ENCODE measurements around the gene CDH4.

The CDH4 gene

GRCh38 chr20:61486198-61486597, 234.1 kb downstream of the CDH4 start (continued):
- TF ChIP-seq ZNF529 (tag by site-specific recombination; IDR thresholded peaks at IDR 0.05; ENCODE audit: insufficient replicate concordance) (no peak), ZNF184 (tag by site-specific recombination; IDR thresholded peaks at IDR 0.05) (no peak), OSR2 (tag by site-specific recombination; IDR thresholded peaks at IDR 0.05) (no peak), ZNF530 (tag by site-specific recombination; IDR thresholded peaks at IDR 0.05; ENCODE audit: low read depth) (no peak), ZNF391 (tag by site-specific recombination; IDR thresholded peaks at IDR 0.05; ENCODE audit: borderline replicate concordance, low read depth) (no peak)

- no peaks in the 10 kb centered on the region for H3K9me3 ChIP-seq (ENCODE audit: control insufficient read depth, insufficient read depth, low read depth, low read length)
- H3K4me1 ChIP-seq (ENCODE audit: control insufficient read depth, insufficient read depth, low read length), result no peaks in the 10 kb centered on the region
- H3K27ac ChIP-seq (ENCODE audit: extremely low read depth, low read depth, low read length), result no peak overlapping the region
- ChIA-PET POLR2A (no interaction called here), CTCF (no interaction called here)
- H3K4me3 ChIP-seq (ENCODE audit: low read depth, low read length), result no peak overlapping the region
- H3K36me3 ChIP-seq (ENCODE audit: control insufficient read depth in 2 of 2, insufficient read depth in 1 of 2, low read length in 2 of 2), result no peaks in the 10 kb centered on the region
- TF ChIP-seq ZNF677 (tag by site-specific recombination; IDR thresholded peaks at IDR 0.05) (no peak), ZNF660 (tag by site-specific recombination; IDR thresholded peaks at IDR 0.05) (no peak), ZNF23 (tag by site-specific recombination; IDR thresholded peaks at IDR 0.05; ENCODE audit: borderline replicate concordance) (no peak), ZNF629 (tag by site-specific recombination; IDR thresholded peaks at IDR 0.05) (no peak), PRDM6 (tag by site-specific recombination; IDR thresholded peaks at IDR 0.05) (no peak), MEIS1 (CRISPR knock-in tag; IDR thresholded peaks at IDR 0.05; ENCODE audit: borderline replicate concordance) (no peak), ZNF221 (tag by site-specific recombination; IDR thresholded peaks at IDR 0.05; ENCODE audit: borderline replicate concordance) (no peak), ZNF133 (tag by site-specific recombination; IDR thresholded peaks at IDR 0.05) (no peak), ZNF776 (tag by site-specific recombination; IDR thresholded peaks at IDR 0.05; ENCODE audit: borderline replicate concordance) (no peak), ZBTB49 (tag by site-specific recombination; IDR thresholded peaks at IDR 0.05; ENCODE audit: low read depth) (no peak), ZEB2 (tag by site-specific recombination; IDR thresholded peaks at IDR 0.05) (no peak), ZNF704 (tag by site-specific recombination; IDR thresholded peaks at IDR 0.05) (no peak), ZNF423 (tag by site-specific recombination; IDR thresholded peaks at IDR 0.05) (no peak), ZNF521 (tag by site-specific recombination; IDR thresholded peaks at IDR 0.05) (no peak), ZNF37A (tag by site-specific recombination; IDR thresholded peaks at IDR 0.05) (no peak), ZNF202 (tag by site-specific recombination; IDR thresholded peaks at IDR 0.05; ENCODE audit: borderline replicate concordance) (no peak), ZNF169 (tag by site-specific recombination; IDR thresholded peaks at IDR 0.05) (no peak), ZNF658 (tag by site-specific recombination; IDR thresholded peaks at IDR 0.05) (no peak)
Observed at GRCh38 chr20:61487346-61487996, 235.4 kb downstream of the CDH4 start.
